ENCODE results near the gene COMP. TPM values are rescaled to one million over a fixed set of nuclear protein-coding genes. Genes with fewer than 3 reads are reported as not detected.

Gene COMP
- polyA plus RNA-seq, 1 of the 3 experiments (the other 2 are of a cell fraction), result 0.26 TPM

- Histone ChIP-seq H2AFZ (ENCODE audit: low read depth) (no peak overlapping the region), H3K27me3 (ENCODE audit: insufficient read depth) (no peaks in the 10 kb centered on the region), H3K79me2 (ENCODE audit: insufficient read depth) (peaks cover 77% of the 10 kb centered on the region), H3K4me2 (peak overlapping the region; percentile 100), H4K20me1 (ENCODE audit: insufficient read depth) (peaks cover 73% of the 10 kb centered on the region), H3K4me3 (ENCODE audit: low read depth in 2 of 2, low read length in 1 of 2) (peak overlapping the region in 1 of 2 experiments; percentile 89; a peak in 2 of 4 replicates), H3K27ac (ENCODE audit: low read depth in 2 of 2, low read length in 1 of 2) (no peak overlapping the region), H3K4me1 (ENCODE audit: control insufficient read depth in 1 of 2, insufficient read depth in 2 of 2, low read depth in 1 of 2, low read length in 1 of 2) (peaks cover 10 to 21% of the 10 kb centered on the region in 2 experiments; a peak in 3 of 4 replicates), H3F3A (replicated peaks; ENCODE audit: insufficient read depth) (no peaks in the 10 kb centered on the region), H3K9me2 (no peaks in the 10 kb centered on the region), H3K9ac (no peak overlapping the region), H3K9me3 (no peaks in the 10 kb centered on the region), H3K36me3 (replicated peaks in 1 of 2; ENCODE audit: control insufficient read depth in 1 of 2, insufficient read depth in 2 of 2, low read length in 1 of 2) (peaks cover 5 to 11% of the 10 kb centered on the region in 2 experiments)
- CTCF ChIA-PET, result interaction anchor here (1.0 to 8.6 kb wide), 3 partner anchors 13 to 241 kb away, joined by 3 to 124 read pairs (median 3); no protein-coding TSS in a partner anchor
- POLR2A ChIA-PET, result interaction anchor here (0.7 kb wide), 1 partner anchor 22 kb away, joined by 3 read pairs; no protein-coding TSS in a partner anchor
- TF ChIP-seq CHD2 (IDR thresholded peaks at IDR 0.05; ENCODE audit: low read length, partially characterized antibody), result no peak
- TF ChIP-seq RCOR1 (IDR thresholded peaks at IDR 0.05; ENCODE audit: low read length), result no peak
- no peak for TF ChIP-seq MXI1 (IDR thresholded peaks at IDR 0.05; ENCODE audit: low read depth, low read length)
- no peak for TF ChIP-seq FOXJ3 (CRISPR knock-in tag; IDR thresholded peaks at IDR 0.05)
- TF ChIP-seq FOXM1 (IDR thresholded peaks at IDR 0.05; ENCODE audit: low read depth), result no peak
- TF ChIP-seq NRF1 (IDR thresholded peaks at IDR 0.05; ENCODE audit: low read depth, low read length), result no peak
- no peak for TF ChIP-seq RFX5 (IDR thresholded peaks at IDR 0.05; ENCODE audit: low read length)
- no peak for DNase-seq
- 89% methylated on average over 4 of the region's 4 CpGs for WGBS (ENCODE audit: low lambda C conversion rate)
Observed at GRCh38 chr19:18834644-18834984, 43.5 kb upstream of the COMP start.

GRCh38 chr19:18833849-18834643 is 42.9 kb upstream of the COMP start:
- Histone ChIP-seq H3K4me3 (ENCODE audit: low read depth in 2 of 2, low read length in 1 of 2) (peak overlapping the region; percentile 83 to 89), H3F3A (replicated peaks; ENCODE audit: insufficient read depth) (no peaks in the 10 kb centered on the region), H3K9ac (peak overlapping the region; percentile 93; the same call in 1 of the 2 replicates), H3K27me3 (ENCODE audit: insufficient read depth) (no peaks in the 10 kb centered on the region), H3K4me1 (ENCODE audit: control insufficient read depth in 1 of 2, insufficient read depth in 2 of 2, low read depth in 1 of 2, low read length in 1 of 2) (peaks cover 10 to 18% of the 10 kb centered on the region in 2 experiments; a peak in 3 of 4 replicates), H3K9me2 (no peaks in the 10 kb centered on the region), H3K36me3 (replicated peaks in 1 of 2; ENCODE audit: control insufficient read depth in 1 of 2, insufficient read depth in 2 of 2, low read length in 1 of 2) (peaks cover 5 to 11% of the 10 kb centered on the region in 2 experiments), H4K20me1 (ENCODE audit: insufficient read depth) (peaks cover 68% of the 10 kb centered on the region), H2AFZ (ENCODE audit: low read depth) (no peak overlapping the region), H3K79me2 (ENCODE audit: insufficient read depth) (peaks cover 72% of the 10 kb centered on the region), H3K4me2 (peak overlapping the region; percentile 100), H3K27ac (ENCODE audit: low read depth in 2 of 2, low read length in 1 of 2) (no peak overlapping the region), H3K9me3 (no peaks in the 10 kb centered on the region)
- ChIA-PET CTCF (interaction anchor here (1.0 to 8.6 kb wide), 5 partner anchors 14 to 240 kb away, joined by 3 to 124 read pairs (median 3); no protein-coding TSS in a partner anchor), POLR2A (interaction anchor here (0.7 kb wide), 1 partner anchor 22 kb away, joined by 3 read pairs; no protein-coding TSS in a partner anchor)
- WGBS (ENCODE audit: low lambda C conversion rate), result 72% methylated on average over 18 of the region's 18 CpGs
- TF ChIP-seq TEAD4 (IDR thresholded peaks at IDR 0.05; ENCODE audit: borderline replicate concordance, insufficient read depth) (no peak), TAF1 (IDR thresholded peaks at IDR 0.05; ENCODE audit: borderline replicate concordance, low read depth, low read length) (no peak), FOXJ3 (CRISPR knock-in tag; IDR thresholded peaks at IDR 0.05) (no peak), CHD2 (IDR thresholded peaks at IDR 0.05; ENCODE audit: low read length, partially characterized antibody) (no peak), CTCF (IDR thresholded peaks at IDR 0.05) (no peak), RXRA (IDR thresholded peaks at IDR 0.05; ENCODE audit: borderline replicate concordance, low read depth) (no peak), MAX (IDR thresholded peaks at IDR 0.05; ENCODE audit: low read depth) (no peak), GATA2 (CRISPR knock-in tag; IDR thresholded peaks at IDR 0.05) (no peak), RCOR1 (IDR thresholded peaks at IDR 0.05; ENCODE audit: low read length) (no peak), FOXM1 (IDR thresholded peaks at IDR 0.05; ENCODE audit: low read depth) (no peak), MXI1 (IDR thresholded peaks at IDR 0.05; ENCODE audit: low read depth, low read length) (no peak)
- DNase-seq, result no peak

All from SK-N-SH (cell line).